ENCODE data around the gene CDK16.

Gene CDK16

DNA sequence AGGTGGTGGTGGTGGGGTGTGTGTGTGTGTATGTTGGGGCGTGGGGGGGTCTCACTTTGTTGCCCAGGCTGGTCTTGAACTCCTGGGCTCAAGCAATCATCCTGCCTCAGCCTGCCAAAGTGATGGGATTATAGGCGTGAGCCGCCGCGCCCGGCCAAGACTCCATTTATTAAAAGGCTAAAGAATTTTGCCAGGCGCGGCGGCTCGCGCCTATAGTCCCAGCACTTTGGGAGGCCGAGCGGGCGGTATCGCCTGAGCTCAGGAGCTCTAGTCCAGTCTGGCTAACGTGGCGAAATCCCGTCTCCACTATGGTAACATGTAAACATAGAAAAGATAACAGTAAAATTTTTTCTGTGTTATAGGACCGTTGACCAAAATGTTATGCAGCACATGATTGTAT is 28.6 kb upstream of the CDK16 start:
- no peak overlapping the region for H3K27ac ChIP-seq
- TF ChIP-seq CTCF (conservative IDR thresholded peaks at IDR 0.05) (no peak), ZFX (IDR thresholded peaks at IDR 0.05) (no peak)

DNA sequence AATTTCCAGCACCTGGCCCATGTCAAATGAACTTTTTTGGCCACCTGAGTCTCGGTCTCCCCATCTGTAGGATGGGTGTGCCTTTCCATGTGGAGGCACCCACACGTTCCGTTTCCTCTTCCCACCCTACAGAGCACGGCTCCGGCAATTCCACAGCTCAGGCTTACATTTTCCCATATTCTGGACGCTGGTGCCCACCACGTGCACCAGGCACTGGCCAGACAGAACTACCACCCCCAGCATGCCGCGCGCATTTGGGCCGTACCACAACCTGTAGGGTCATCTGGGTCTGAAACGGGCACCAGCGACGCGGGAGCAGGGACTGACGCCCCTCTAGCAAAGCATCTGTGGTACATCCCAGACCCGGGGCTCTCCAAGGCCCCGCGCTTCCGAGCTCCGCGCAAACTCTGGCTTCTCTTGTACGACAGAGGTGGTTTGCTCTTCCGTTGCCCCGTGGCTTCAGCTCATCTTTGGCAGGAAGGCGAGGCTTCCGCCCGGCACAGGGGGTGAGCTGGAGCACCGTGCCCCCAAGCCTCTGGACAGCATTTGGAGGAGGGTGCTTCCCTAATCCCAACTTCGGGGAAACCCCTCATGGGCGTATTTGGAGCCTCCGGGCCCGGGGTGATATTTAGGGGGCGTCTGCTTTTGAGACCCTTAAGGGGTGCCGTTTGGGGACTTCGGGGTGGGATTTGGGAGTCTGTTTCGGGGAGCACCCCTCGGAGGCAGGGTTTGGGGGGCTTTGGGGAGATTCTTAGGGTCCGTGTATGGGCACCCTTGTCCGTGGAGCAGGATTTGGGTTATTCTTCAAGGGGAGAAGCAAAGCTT is 27.8 kb upstream of the CDK16 start:
- TF ChIP-seq ZFX (IDR thresholded peaks at IDR 0.05): no peak
- TF ChIP-seq CTCF (conservative IDR thresholded peaks at IDR 0.05): no peak
- peak overlapping the region; percentile 78 for H3K27ac ChIP-seq

GRCh38 chrX:47191331-47191730 is 27.1 kb upstream of the CDK16 start:
- H3K27ac ChIP-seq: peak overlapping the region; percentile 78

GRCh38 chrX:47191806-47192401 is 26.6 kb upstream of the CDK16 start:
- TF ChIP-seq CTCF (conservative IDR thresholded peaks at IDR 0.05) (no peak), ZFX (IDR thresholded peaks at IDR 0.05) (no peak)
- H3K27ac ChIP-seq: peak overlapping the region; percentile 78

More at GRCh38 chrX:47191331-47191730, 27.1 kb upstream of the CDK16 start:
- TF ChIP-seq CTCF (conservative IDR thresholded peaks at IDR 0.05) (no peak), ZFX (IDR thresholded peaks at IDR 0.05) (no peak)

- no peak for TF ChIP-seq ZFX (IDR thresholded peaks at IDR 0.05)
- TF ChIP-seq CTCF (conservative IDR thresholded peaks at IDR 0.05): peak; percentile 75
- peak within 1 kb of the TSS; percentile 96 for H3K27ac ChIP-seq
Observed at GRCh38 chrX:47193475-47194193, 24.8 kb upstream of the CDK16 start, which contains the start of gene UBA1. TSS of gene UBA1 (plus strand) at chrX:47193829. CDS start at chrX:47198803, 4,974 bp downstream.

DNA sequence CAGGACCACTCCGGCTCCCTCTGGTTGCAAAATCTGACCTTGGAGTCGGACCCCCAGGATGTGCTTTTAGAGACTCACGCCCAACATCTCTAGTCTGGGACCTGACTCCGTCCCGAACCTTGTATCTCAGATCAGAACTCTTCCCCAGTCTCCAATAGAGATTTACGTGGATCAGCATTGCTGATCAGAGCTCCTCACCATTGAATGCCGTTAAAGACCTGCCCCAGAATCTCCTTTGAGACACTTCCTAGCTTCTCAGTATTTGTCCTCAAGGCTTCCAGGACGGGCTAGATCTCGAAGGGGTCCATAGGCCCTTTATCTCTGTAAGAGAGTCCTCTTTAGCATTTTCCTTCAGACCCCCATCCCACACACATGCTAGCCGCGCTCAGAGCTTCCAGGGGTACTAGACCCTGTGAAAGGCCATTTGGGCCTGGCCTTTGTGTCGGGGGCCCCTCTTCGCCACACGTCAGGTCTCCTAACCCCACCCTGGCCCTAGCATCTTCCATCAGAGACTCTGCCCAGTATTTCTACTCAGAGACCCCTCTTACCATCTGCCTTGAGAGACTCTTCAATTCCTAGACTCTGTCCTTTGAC is 24.2 kb upstream of the CDK16 start:
- TF ChIP-seq ZFX (IDR thresholded peaks at IDR 0.05) (no peak), CTCF (conservative IDR thresholded peaks at IDR 0.05) (no peak)
- H3K27ac ChIP-seq: peak overlapping the region; percentile 96
